Right atrium auricular region (tissue), 2 donors: ENCODE data around the gene CPNE7. TPM values are rescaled to one million over a fixed set of nuclear protein-coding genes. Genes with fewer than 3 reads are reported as not detected.
A peak's percentile ranks its signal among the peaks of the same experiment; 100 is the strongest.

Experiments used
- DNase-seq: peaks from one replicate; pipeline ENCODE4 v3.0.0-alpha.2; 2019; ENCODE audit warnings: low spot score
- H3K27ac ChIP-seq, 2 donors: fragments of 200-600 bp; sonication (generic); 1 replicate in 1 of 2; 2 replicates in 1 of 2; pipeline ENCODE4 v1.5.1; 2016 to 2019
- H3K27me3 ChIP-seq, 2 donors: fragments of 200-600 bp; sonication (generic); one replicate each; pipeline versions ENCODE4 v1.5.1 to v1.6.0; 2017 to 2019
- H3K36me3 ChIP-seq: fragments of 200-600 bp; sonication (generic); one replicate; pipeline ENCODE4 v1.5.1; 2016
- H3K4me1 ChIP-seq, 2 donors: fragments of 200-600 bp; sonication (generic); one replicate each; pipeline versions ENCODE4 v1.5.1 to v1.6.0; 2017 to 2019
- H3K4me3 ChIP-seq, 2 donors: fragments of 200-600 bp; sonication (generic); 1 replicate in 1 of 2; 2 replicates in 1 of 2; pipeline ENCODE4 v1.5.1; 2017 to 2019; ENCODE audit warnings: mild to moderate bottlenecking in 1 of 2, moderate library complexity in 1 of 2
- H3K9me3 ChIP-seq, 2 donors: fragments of 200-600 bp; sonication (generic); one replicate each; pipeline ENCODE4 v1.5.1; 2019
- CTCF ChIP-seq, 2 donors: fragments of 200-600 bp; sonication (generic); IDR thresholded peaks; one replicate each; pipeline ENCODE4 v1.5.1; 2019; ENCODE audit warnings: antibody characterized with exemption in 2 of 2
- total RNA-seq, 2 donors: library from RNA; depleted of rRNA; stranded (reverse); fragments of >200 nt; gene quantifications; one replicate each; pipeline ENCODE4 v1.1.0, GENCODE V29; 2016

CPNE7 gene
- total RNA-seq, 2 donors from 2014 or later: not detected

GRCh38 chr16:89576153-89577054, 846 bp downstream of the CPNE7 start:
- Histone ChIP-seq H3K4me1 (peaks cover 0 to 25% of the 10 kb centered on the region in 2 donors), H3K4me3 (peak overlapping the region in 1 of 2 donors; percentile 34)

GRCh38 chr16:89577055-89577759, 1.6 kb downstream of the CPNE7 start:
- Histone ChIP-seq H3K27ac (no peak overlapping the region), H3K4me3 (no peak overlapping the region), H3K27me3 (peaks cover 7 to 11% of the 10 kb centered on the region in 2 donors), H3K4me1 (peaks cover 0 to 25% of the 10 kb centered on the region in 2 donors), H3K9me3 (no peaks in the 10 kb centered on the region), H3K36me3 (no peaks in the 10 kb centered on the region)
- no peak for TF ChIP-seq CTCF (IDR thresholded peaks at IDR 0.05)
- no peak for DNase-seq

More at GRCh38 chr16:89576153-89577054, 846 bp downstream of the CPNE7 start:
- no peaks in the 10 kb centered on the region for H3K9me3 ChIP-seq
- H3K27me3 ChIP-seq: peaks cover 7 to 11% of the 10 kb centered on the region in 2 donors
- no peak overlapping the region for H3K27ac ChIP-seq
- H3K36me3 ChIP-seq: no peaks in the 10 kb centered on the region
- DNase-seq: no peak
- TF ChIP-seq CTCF (IDR thresholded peaks at IDR 0.05): no peak

- DNase-seq: no peak
- Histone ChIP-seq H3K9me3 (no peaks in the 10 kb centered on the region), H3K27me3 (peaks cover 7 to 11% of the 10 kb centered on the region in 2 donors), H3K27ac (no peak overlapping the region), H3K4me3 (no peak overlapping the region), H3K4me1 (peaks cover 0 to 25% of the 10 kb centered on the region in 2 donors), H3K36me3 (no peaks in the 10 kb centered on the region)
- no peak for TF ChIP-seq CTCF (IDR thresholded peaks at IDR 0.05)
These were observed 3.8 kb downstream of the CPNE7 start for GRCh38 chr16:89579351-89579750.

- H3K36me3 ChIP-seq: no peaks in the 10 kb centered on the region
- no peak overlapping the region for H3K27ac ChIP-seq
- H3K27me3 ChIP-seq: no peaks in the 10 kb centered on the region
- H3K9me3 ChIP-seq: no peaks in the 10 kb centered on the region
- no peak for DNase-seq
- no peak for TF ChIP-seq CTCF (IDR thresholded peaks at IDR 0.05)
- peaks cover 0 to 8% of the 10 kb centered on the region in 2 donors for H3K4me1 ChIP-seq
- no peak overlapping the region for H3K4me3 ChIP-seq
These were observed 5.6 kb downstream of the CPNE7 start for GRCh38 chr16:89581045-89581695.

- no peak overlapping the region for H3K27ac ChIP-seq
- H3K27me3 ChIP-seq: no peaks in the 10 kb centered on the region
- peaks cover 0 to 5% of the 10 kb centered on the region in 2 donors for H3K4me1 ChIP-seq
- no peaks in the 10 kb centered on the region for H3K9me3 ChIP-seq
- H3K36me3 ChIP-seq: no peaks in the 10 kb centered on the region
- TF ChIP-seq CTCF (IDR thresholded peaks at IDR 0.05): no peak
- DNase-seq: no peak
- no peak overlapping the region for H3K4me3 ChIP-seq
These were observed 6.5 kb downstream of the CPNE7 start for GRCh38 chr16:89581861-89582563.
